Midbrain (tissue), 1 donor: ENCODE data around the gene TMPRSS7.
"Not testable (repeated sequence)": the region's sequence is repeated elsewhere in the genome, so short reads cannot be mapped to it uniquely, and the experiment has no call there.

Experiments
- DNase-seq: peaks from one replicate; lab custom pipeline; 2025; lab: John Stamatoyannopoulos, UW

TMPRSS7 gene

GRCh38 chr3:112072387-112073060 is 38.0 kb downstream of the TMPRSS7 start:
- not testable (repeated sequence) for DNase-seq

GRCh38 chr3:112074006-112074405 is 39.5 kb downstream of the TMPRSS7 start:
- DNase-seq: no peak

GRCh38 chr3:112074616-112075497 is 40.3 kb downstream of the TMPRSS7 start:
- DNase-seq: no peak

GRCh38 chr3:112078125-112079083 is 43.9 kb downstream of the TMPRSS7 start:
- no peak for DNase-seq

- no peak for DNase-seq
Observed at GRCh38 chr3:112083239-112083638, 48.7 kb downstream of the TMPRSS7 start.

- DNase-seq: no peak
Observed at GRCh38 chr3:112084980-112085705, 50.6 kb downstream of the TMPRSS7 start.

- no peak for DNase-seq
Observed at GRCh38 chr3:112085735-112086075, 51.2 kb downstream of the TMPRSS7 start.

GRCh38 chr3:112086076-112086854 is 51.7 kb downstream of the TMPRSS7 start, which contains the start of gene C3orf52:
Gene C3orf52, plus strand, starts transcription at chr3:112086389. Its CDS starts 19 bp downstream, at chr3:112086408.
- peak; percentile 36 for DNase-seq

- DNase-seq: no peak
Observed at GRCh38 chr3:112086875-112087524, 52.5 kb downstream of the TMPRSS7 start.

- no peak for DNase-seq
Observed at GRCh38 chr3:112087746-112088145, 53.2 kb downstream of the TMPRSS7 start.

GRCh38 chr3:112088944-112089343 is 54.4 kb downstream of the TMPRSS7 start:
- no peak for DNase-seq

- DNase-seq: no peak
Observed at GRCh38 chr3:112089956-112090886, 55.7 kb downstream of the TMPRSS7 start.

- no peak for DNase-seq
Observed at GRCh38 chr3:112090887-112091586, 56.5 kb downstream of the TMPRSS7 start.

GRCh38 chr3:112092496-112093179 is 58.1 kb downstream of the TMPRSS7 start:
- DNase-seq: no peak

- DNase-seq: no peak
Observed at GRCh38 chr3:112093180-112093522, 58.6 kb downstream of the TMPRSS7 start.

- DNase-seq: no peak
Observed at GRCh38 chr3:112095731-112096130, 61.2 kb downstream of the TMPRSS7 start.

GRCh38 chr3:112096176-112096575 is 61.6 kb downstream of the TMPRSS7 start:
- no peak for DNase-seq

GRCh38 chr3:112097378-112097777 is 62.8 kb downstream of the TMPRSS7 start:
- DNase-seq: no peak
